ENCODE results near the gene PTPRK. TPM values are rescaled to one million over a fixed set of nuclear protein-coding genes. Genes with fewer than 3 reads are reported as not detected.

PTPRK gene
- polyA plus RNA-seq, 1 donor (not counting 4 experiments of a cell fraction or from before 2014, with no cell fraction given): 52.7 TPM

- no peak for FAIRE-seq
- Histone ChIP-seq H3K36me3 (ENCODE audit: control insufficient read depth in 2 of 2, extremely low read depth in 1 of 2, insufficient read depth in 2 of 2, low read length in 2 of 2) (no peaks in the 10 kb centered on the region), H3K27ac (ENCODE audit: control insufficient read depth, insufficient read depth, low read length) (no peak overlapping the region), H3K4me1 (ENCODE audit: control insufficient read depth, extremely low read depth, insufficient read depth, low read length) (no peaks in the 10 kb centered on the region), H2AFZ (ENCODE audit: control insufficient read depth, low read length) (no peak overlapping the region), H3K79me2 (ENCODE audit: control insufficient read depth, insufficient read depth, low read length) (no peaks in the 10 kb centered on the region), H4K20me1 (ENCODE audit: control insufficient read depth, extremely low read depth, insufficient read depth, low read length) (no peaks in the 10 kb centered on the region), H3K9ac (ENCODE audit: control insufficient read depth, extremely low read depth, insufficient read depth, low read length) (no peak overlapping the region), H3K9me1 (ENCODE audit: control insufficient read depth, extremely low read depth, insufficient read depth, low read length) (no peaks in the 10 kb centered on the region), H3K4me2 (ENCODE audit: control insufficient read depth, extremely low read depth, insufficient read depth, low read depth, low read length) (no peak overlapping the region), H3K9me3 (ENCODE audit: control insufficient read depth, low read depth, low read length) (no peaks in the 10 kb centered on the region), H3K27me3 (ENCODE audit: control insufficient read depth, extremely low read depth, insufficient read depth, low read length) (no peaks in the 10 kb centered on the region), H3K4me3 (ENCODE audit: control insufficient read depth in 2 of 3, extremely low read depth in 1 of 3, insufficient read depth in 2 of 3, low read depth in 1 of 3, low read length in 3 of 3) (no peak overlapping the region)
- TF ChIP-seq, protein P1, sequence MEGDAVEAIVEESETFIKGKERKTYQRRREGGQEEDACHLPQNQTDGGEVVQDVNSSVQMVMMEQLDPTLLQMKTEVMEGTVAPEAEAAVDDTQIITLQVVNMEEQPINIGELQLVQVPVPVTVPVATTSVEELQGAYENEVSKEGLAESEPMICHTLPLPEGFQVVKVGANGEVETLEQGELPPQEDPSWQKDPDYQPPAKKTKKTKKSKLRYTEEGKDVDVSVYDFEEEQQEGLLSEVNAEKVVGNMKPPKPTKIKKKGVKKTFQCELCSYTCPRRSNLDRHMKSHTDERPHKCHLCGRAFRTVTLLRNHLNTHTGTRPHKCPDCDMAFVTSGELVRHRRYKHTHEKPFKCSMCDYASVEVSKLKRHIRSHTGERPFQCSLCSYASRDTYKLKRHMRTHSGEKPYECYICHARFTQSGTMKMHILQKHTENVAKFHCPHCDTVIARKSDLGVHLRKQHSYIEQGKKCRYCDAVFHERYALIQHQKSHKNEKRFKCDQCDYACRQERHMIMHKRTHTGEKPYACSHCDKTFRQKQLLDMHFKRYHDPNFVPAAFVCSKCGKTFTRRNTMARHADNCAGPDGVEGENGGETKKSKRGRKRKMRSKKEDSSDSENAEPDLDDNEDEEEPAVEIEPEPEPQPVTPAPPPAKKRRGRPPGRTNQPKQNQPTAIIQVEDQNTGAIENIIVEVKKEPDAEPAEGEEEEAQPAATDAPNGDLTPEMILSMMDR (optimal IDR thresholded peaks at IDR 0.05 in 1 of 3, IDR thresholded peaks at IDR 0.05 in 1 of 3, conservative IDR thresholded peaks at IDR 0.05 in 1 of 3; ENCODE audit: extremely low read depth in 1 of 3, insufficient read depth in 2 of 3, low read length in 3 of 3): no peak
- TF ChIP-seq EZH2 (IDR thresholded peaks at IDR 0.05; ENCODE audit: low read length): no peak
- dilution Hi-C loops (cut with MboI; ENCODE audit: extremely low pct_ligation_motif_present, low sequenced_read_pairs): no loop called here
- no peak for DNase-seq (ENCODE audit: low read depth, low spot score)
Measured at GRCh38 chr6:128162423-128162822, 358.0 kb downstream of the PTPRK start.

GRCh38 chr6:128161839-128162238 is 358.6 kb downstream of the PTPRK start:
- no peak overlapping the region for H3K27ac ChIP-seq (ENCODE audit: control insufficient read depth, insufficient read depth, low read length)
- DNase-seq (ENCODE audit: low read depth, low spot score) (no peak), FAIRE-seq (no peak)
- no peak overlapping the region for H3K4me2 ChIP-seq (ENCODE audit: control insufficient read depth, extremely low read depth, insufficient read depth, low read depth, low read length)
- no peaks in the 10 kb centered on the region for H3K36me3 ChIP-seq (ENCODE audit: control insufficient read depth in 2 of 2, extremely low read depth in 1 of 2, insufficient read depth in 2 of 2, low read length in 2 of 2)
- H3K79me2 ChIP-seq (ENCODE audit: control insufficient read depth, insufficient read depth, low read length): no peaks in the 10 kb centered on the region
- H4K20me1 ChIP-seq (ENCODE audit: control insufficient read depth, extremely low read depth, insufficient read depth, low read length): no peaks in the 10 kb centered on the region
- no peaks in the 10 kb centered on the region for H3K4me1 ChIP-seq (ENCODE audit: control insufficient read depth, extremely low read depth, insufficient read depth, low read length)
- dilution Hi-C loops (cut with MboI; ENCODE audit: extremely low pct_ligation_motif_present, low sequenced_read_pairs): no loop called here
- H3K4me3 ChIP-seq (ENCODE audit: control insufficient read depth in 2 of 3, extremely low read depth in 1 of 3, insufficient read depth in 2 of 3, low read depth in 1 of 3, low read length in 3 of 3): no peak overlapping the region
- no peaks in the 10 kb centered on the region for H3K9me3 ChIP-seq (ENCODE audit: control insufficient read depth, low read depth, low read length)
- no peak overlapping the region for H3K9ac ChIP-seq (ENCODE audit: control insufficient read depth, extremely low read depth, insufficient read depth, low read length)
- no peak for TF ChIP-seq EZH2 (IDR thresholded peaks at IDR 0.05; ENCODE audit: low read length)
- TF ChIP-seq, protein P1 (optimal IDR thresholded peaks at IDR 0.05 in 1 of 3, IDR thresholded peaks at IDR 0.05 in 1 of 3, conservative IDR thresholded peaks at IDR 0.05 in 1 of 3; ENCODE audit: extremely low read depth in 1 of 3, insufficient read depth in 2 of 3, low read length in 3 of 3): no peak
- H3K27me3 ChIP-seq (ENCODE audit: control insufficient read depth, extremely low read depth, insufficient read depth, low read length): no peaks in the 10 kb centered on the region
- H2AFZ ChIP-seq (ENCODE audit: control insufficient read depth, low read length): no peak overlapping the region
- H3K9me1 ChIP-seq (ENCODE audit: control insufficient read depth, extremely low read depth, insufficient read depth, low read length): no peaks in the 10 kb centered on the region

Measured in keratinocyte (primary cell).